ENCODE results near the gene MACROD2.

DNA sequence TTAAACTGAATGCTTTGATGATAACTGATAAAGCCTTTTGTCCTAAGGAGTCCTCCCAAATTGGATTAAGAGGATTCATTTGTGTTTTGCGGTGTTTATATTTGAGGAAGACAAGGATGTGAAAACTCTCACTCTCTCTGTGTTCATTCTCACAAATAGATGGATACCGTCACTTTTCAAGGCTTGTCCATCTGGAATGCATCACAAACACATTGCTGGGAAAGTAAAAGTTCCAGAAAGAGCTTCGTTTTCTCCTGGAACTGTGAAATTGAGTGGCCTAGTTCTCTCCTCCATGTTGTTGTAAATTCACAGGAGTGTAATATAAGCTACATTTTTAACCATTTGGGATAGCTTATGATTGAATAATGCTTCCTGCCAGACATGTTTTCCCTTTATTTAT lies 923.7 kb downstream of the MACROD2 start:
- TF ChIP-seq REST (IDR thresholded peaks at IDR 0.05; ENCODE audit: borderline replicate concordance) (no peak), CTCF (IDR thresholded peaks at IDR 0.05; ENCODE audit: poor library complexity, severe bottlenecking) (no peak), SMC3 (conservative IDR thresholded peaks at IDR 0.05; ENCODE audit: poor library complexity) (no peak), POLR2AphosphoS5 (IDR thresholded peaks at IDR 0.05) (no peak), EZH2 (IDR thresholded peaks at IDR 0.05; ENCODE audit: borderline replicate concordance, insufficient read depth, low read length, poor library complexity, severe bottlenecking) (no peak), RAD21 (conservative IDR thresholded peaks at IDR 0.05) (no peak), EP300 (conservative IDR thresholded peaks at IDR 0.05; ENCODE audit: poor library complexity, severe bottlenecking) (no peak), MXI1 (conservative IDR thresholded peaks at IDR 0.05; ENCODE audit: poor library complexity, severe bottlenecking) (no peak)
